Activated T-helper 1 cell treated with anti-CD3 and anti-CD28 coated beads, Interleukin-2, amount 50 U/mL, for 16 hours (primary cell): ENCODE measurements around the gene MAFF.
A peak's percentile ranks its signal among the peaks of the same experiment; 100 is the strongest.
"Not testable (repeated sequence)": the region's sequence is repeated elsewhere in the genome, so short reads cannot be mapped to it uniquely, and the experiment has no call there.

ENCODE experiments used
- DNase-seq, 2 donors: peaks; one replicate each; pipeline ENCODE4 v3.0.0-alpha.2; 2020; ENCODE audit warnings: low read depth in 1 of 2, low spot score in 1 of 2

MAFF gene

GRCh38 chr22:38177044-38177443 is 24.8 kb upstream of the MAFF start:
- DNase-seq, result no peak

GRCh38 chr22:38177571-38177925 is 24.2 kb upstream of the MAFF start:
- not testable (repeated sequence) for DNase-seq

- no peak for DNase-seq
Measured at GRCh38 chr22:38177926-38178604, 23.7 kb upstream of the MAFF start.

- DNase-seq, result not testable (repeated sequence)
Measured at GRCh38 chr22:38178605-38178937, 23.2 kb upstream of the MAFF start.

GRCh38 chr22:38180841-38181452 is 20.8 kb upstream of the MAFF start:
- peak in 1 of 2 donors; percentile 4 for DNase-seq

- DNase-seq, result peak; percentile 90 to 96
Measured at GRCh38 chr22:38181453-38182200, 20.2 kb upstream of the MAFF start, which contains the start of gene PLA2G6. PLA2G6 (minus strand) TSS chr22:38181830; CDS start chr22:38169426, 12,404 bp downstream.

GRCh38 chr22:38184788-38185187 is 17.0 kb upstream of the MAFF start:
- DNase-seq, result no peak

- no peak for DNase-seq
Measured at GRCh38 chr22:38186429-38186828, 15.4 kb upstream of the MAFF start.

- DNase-seq, result no peak
Measured at GRCh38 chr22:38187413-38188212, 14.2 kb upstream of the MAFF start.

GRCh38 chr22:38189104-38189503 is 12.7 kb upstream of the MAFF start:
- no peak for DNase-seq

GRCh38 chr22:38190581-38190980 is 11.2 kb upstream of the MAFF start:
- DNase-seq, result no peak

GRCh38 chr22:38191055-38191454 is 10.7 kb upstream of the MAFF start:
- no peak for DNase-seq

- no peak for DNase-seq
Measured at GRCh38 chr22:38191731-38192474, 9.9 kb upstream of the MAFF start.

GRCh38 chr22:38192475-38192863 is 9.3 kb upstream of the MAFF start:
- DNase-seq, result no peak

GRCh38 chr22:38193580-38193979 is 8.2 kb upstream of the MAFF start:
- no peak for DNase-seq

GRCh38 chr22:38196791-38197419 is 4.9 kb upstream of the MAFF start:
- DNase-seq, result no peak

GRCh38 chr22:38199826-38200559 is 1.8 kb upstream of the MAFF start:
- no peak for DNase-seq

- no peak for DNase-seq
Measured at GRCh38 chr22:38201371-38201710, 453 bp upstream of the MAFF start.

- peak; percentile 32 to 42 for DNase-seq
Measured at GRCh38 chr22:38202437-38203089, 769 bp downstream of the MAFF start.
